Suprapubic skin (tissue), 3 donors: ENCODE measurements around the gene ST3GAL3.

Source experiments
- POLR2AphosphoS5 ChIP-seq, 3 donors: sonication (generic); formaldehyde crosslinking; IDR thresholded peaks; one replicate each; pipeline ENCODE4 v1.6.1; 2017; ENCODE audit warnings: antibody characterized with exemption in 3 of 3
- TF ChIP-seq, protein P1 (sequence below), 2 donors: fragments of 200-600 bp in 1 of 2; fragments of 450-650 bp in 1 of 2; sonication (generic) in 1 of 2; IDR thresholded peaks; one replicate each; pipeline ENCODE4 v1.5.1; 2016 to 2019; ENCODE audit warnings: antibody characterized with exemption in 2 of 2, mild to moderate bottlenecking in 1 of 2, moderate library complexity in 1 of 2

- TF ChIP-seq, protein P1, sequence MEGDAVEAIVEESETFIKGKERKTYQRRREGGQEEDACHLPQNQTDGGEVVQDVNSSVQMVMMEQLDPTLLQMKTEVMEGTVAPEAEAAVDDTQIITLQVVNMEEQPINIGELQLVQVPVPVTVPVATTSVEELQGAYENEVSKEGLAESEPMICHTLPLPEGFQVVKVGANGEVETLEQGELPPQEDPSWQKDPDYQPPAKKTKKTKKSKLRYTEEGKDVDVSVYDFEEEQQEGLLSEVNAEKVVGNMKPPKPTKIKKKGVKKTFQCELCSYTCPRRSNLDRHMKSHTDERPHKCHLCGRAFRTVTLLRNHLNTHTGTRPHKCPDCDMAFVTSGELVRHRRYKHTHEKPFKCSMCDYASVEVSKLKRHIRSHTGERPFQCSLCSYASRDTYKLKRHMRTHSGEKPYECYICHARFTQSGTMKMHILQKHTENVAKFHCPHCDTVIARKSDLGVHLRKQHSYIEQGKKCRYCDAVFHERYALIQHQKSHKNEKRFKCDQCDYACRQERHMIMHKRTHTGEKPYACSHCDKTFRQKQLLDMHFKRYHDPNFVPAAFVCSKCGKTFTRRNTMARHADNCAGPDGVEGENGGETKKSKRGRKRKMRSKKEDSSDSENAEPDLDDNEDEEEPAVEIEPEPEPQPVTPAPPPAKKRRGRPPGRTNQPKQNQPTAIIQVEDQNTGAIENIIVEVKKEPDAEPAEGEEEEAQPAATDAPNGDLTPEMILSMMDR (IDR thresholded peaks at IDR 0.05) = no peak
- no peak for TF ChIP-seq POLR2AphosphoS5 (IDR thresholded peaks at IDR 0.05)
Observed at GRCh38 chr1:43821471-43821870, 114.1 kb downstream of the ST3GAL3 start.
